GM19351 (cell line): ENCODE results near the gene NQO2.

ENCODE experiments used
- ATAC-seq: cut with Tn5 transposase; IDR thresholded peaks from one replicate; pipeline ENCODE4 v1.9.1; 2021; ENCODE audit warnings: mild to moderate bottlenecking, moderate library complexity; ENCODE audit not compliant: unreplicated experiment

NQO2 gene, protein sequence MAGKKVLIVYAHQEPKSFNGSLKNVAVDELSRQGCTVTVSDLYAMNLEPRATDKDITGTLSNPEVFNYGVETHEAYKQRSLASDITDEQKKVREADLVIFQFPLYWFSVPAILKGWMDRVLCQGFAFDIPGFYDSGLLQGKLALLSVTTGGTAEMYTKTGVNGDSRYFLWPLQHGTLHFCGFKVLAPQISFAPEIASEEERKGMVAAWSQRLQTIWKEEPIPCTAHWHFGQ

DNA sequence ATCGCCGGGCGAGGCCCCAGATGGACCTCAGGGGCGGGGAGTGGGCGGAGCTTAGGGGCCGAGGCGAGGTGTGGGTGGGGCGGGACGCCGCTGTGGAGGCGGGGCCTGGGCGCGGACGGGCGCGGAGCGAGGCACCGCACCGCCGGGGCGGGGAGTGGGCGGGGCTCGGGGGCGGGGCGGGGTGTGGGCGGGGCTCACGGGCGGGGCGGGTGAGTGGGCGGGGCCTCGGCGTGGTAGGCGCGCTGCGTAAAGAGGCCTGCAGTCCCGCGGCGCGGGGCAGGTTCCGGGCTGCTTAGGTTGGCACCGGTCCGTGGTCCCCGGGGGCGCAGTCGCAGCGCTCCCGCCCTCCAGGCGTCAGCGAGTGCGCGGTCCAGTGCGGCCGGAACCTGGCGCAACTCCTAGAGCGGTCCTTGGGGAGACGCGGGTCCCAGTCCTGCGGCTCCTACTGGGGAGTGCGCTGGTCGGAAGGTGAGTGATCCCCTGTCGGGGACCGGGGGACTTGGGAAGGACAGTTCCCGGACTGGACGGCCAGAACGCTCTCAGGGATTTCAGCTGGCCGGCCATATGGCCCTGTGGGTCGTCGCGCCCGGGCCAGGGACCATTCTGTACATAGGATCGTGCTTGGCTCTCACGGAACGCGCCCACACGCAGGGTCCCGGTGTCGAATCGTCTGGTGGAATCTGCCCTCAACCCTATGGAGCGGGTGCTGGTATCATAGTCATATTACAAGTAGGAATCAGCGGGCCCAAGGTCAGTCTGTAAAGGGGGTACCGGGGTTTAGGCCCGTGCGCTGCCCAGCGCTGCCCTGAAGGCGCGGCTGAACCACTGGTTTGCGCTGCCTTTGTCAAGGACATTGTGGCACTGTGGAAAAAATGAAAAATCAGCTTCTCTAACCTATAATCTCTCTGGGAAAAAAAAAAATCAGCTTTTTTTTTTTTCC lies at the start of gene NQO2:
Gene NQO2, plus strand, starts transcription at position 277 of the 940 bp plus-strand sequence. CDS start 6,659 bp downstream, outside the sequence.
- ATAC-seq, result peak; percentile 63

DNA sequence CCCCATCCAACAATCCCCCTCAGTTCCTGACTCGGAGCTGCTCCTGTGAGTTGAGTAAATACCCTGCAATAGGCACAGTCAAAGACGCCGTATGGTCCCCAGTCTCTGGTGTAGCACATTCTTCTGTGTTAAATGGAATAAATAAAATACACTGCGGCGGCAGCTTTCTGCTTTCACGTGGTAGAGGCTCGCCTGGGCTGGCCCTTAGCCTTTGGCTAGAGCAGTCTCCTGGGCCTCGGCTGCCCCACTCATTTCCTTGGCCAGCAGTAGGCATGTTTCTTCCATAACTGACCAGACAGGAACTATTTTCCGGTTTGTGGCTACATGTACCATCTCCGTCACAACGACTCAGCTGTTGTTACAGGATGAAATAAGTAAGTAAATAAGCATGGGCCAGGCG lies 49.0 kb upstream of the NQO2 start:
- no peak for ATAC-seq

DNA sequence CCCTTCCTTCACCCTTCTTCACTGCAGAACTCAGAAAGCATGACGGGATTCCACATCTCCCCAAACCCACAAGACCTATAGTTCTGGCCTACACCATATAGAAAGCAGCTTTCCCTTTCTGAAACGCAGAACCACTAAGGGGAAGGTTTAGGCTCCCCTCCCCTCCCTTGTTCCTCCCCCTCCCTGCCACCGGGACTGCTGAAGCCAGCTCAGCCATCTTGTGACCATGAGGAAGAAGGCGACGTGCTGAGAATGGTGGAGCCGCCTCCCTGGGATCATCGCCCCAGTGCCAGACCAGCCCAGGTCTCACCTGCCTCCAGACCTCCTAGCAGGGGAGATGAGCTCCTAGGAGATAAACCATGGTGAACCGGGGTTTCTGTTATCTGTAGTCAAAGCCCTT lies 48.0 kb upstream of the NQO2 start:
- no peak for ATAC-seq

DNA sequence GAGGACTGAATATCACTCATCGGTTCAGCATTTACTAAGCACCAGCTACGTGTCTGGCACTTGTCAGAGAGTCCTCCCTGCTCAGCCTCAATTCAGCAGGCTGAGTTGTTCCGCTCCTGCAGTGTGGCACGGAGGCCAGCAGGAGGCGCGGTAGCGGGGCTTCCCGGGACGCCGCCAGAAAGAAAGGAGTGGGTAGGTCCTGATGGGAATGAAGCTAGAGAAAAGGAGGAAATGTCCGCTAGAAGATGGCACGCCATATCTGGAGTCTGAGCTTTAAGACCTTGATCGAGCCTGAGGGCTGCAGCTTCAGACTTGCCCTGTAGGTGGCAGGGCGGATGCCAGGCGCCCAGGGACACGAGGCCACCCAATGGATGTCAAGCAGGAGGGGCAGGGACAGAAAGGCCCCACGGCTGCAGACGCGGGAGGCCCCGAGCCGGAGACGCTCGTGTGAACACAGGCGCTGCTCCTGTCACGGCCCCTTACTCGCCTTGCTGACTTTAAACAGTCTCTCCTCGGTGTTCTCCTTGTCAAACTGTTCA lies 47.1 kb upstream of the NQO2 start:
- ATAC-seq, result no peak

GRCh38 chr6:2953098-2953497 lies 46.6 kb upstream of the NQO2 start:
- no peak for ATAC-seq

GRCh38 chr6:2956930-2957685 lies 42.6 kb upstream of the NQO2 start:
- no peak for ATAC-seq

DNA sequence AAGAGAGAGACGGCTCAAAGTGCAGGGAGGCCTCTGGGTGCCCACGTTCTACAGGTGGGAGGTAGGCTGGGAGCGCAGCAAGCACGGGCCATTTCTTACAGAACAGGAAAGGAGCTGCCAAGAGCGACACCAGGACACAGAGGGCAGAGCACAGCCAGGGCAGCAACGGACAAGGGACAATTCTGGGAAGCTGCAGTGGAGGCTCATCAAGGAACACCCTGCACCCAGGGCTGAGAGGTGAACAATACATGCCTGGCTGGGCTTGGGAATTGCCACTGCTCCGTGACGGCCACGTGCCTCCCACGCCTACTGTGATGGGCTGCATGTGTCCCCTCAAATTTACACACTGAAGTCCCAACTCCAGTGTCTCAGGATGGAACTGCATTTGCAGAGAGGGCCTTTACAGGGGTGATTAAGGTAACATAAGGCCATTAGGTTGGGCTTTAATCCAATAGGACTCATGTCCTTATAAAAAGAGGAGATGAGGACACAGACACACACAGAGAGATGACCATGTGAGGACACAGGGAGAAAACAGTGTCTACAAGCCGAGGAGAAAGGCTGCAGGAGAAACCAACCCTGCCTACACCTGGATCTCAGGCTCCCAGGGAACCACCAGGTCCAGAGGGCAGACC lies 41.9 kb upstream of the NQO2 start:
- ATAC-seq, result no peak

DNA sequence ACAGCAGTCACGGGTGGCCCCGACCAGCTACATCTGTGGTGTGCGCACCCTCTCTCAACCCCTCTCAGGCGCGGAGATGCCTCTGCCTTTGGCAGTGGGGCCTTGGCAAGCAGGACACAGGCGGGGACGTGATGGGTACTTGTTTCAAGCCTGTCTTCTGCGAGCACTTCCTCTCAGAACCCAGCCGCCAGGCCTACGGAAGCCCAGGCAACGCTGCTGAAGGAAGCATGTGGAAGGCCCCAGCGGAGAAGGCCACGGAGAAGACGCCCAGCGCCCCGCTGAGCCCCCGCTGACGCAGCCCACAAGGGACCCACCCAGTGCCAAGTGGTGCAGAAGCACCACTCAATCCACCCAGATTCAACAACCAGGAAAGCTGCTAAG lies 41.4 kb upstream of the NQO2 start:
- ATAC-seq, result no peak

- no peak for ATAC-seq
These were observed 40.9 kb upstream of the NQO2 start for GRCh38 chr6:2958776-2959175.

DNA sequence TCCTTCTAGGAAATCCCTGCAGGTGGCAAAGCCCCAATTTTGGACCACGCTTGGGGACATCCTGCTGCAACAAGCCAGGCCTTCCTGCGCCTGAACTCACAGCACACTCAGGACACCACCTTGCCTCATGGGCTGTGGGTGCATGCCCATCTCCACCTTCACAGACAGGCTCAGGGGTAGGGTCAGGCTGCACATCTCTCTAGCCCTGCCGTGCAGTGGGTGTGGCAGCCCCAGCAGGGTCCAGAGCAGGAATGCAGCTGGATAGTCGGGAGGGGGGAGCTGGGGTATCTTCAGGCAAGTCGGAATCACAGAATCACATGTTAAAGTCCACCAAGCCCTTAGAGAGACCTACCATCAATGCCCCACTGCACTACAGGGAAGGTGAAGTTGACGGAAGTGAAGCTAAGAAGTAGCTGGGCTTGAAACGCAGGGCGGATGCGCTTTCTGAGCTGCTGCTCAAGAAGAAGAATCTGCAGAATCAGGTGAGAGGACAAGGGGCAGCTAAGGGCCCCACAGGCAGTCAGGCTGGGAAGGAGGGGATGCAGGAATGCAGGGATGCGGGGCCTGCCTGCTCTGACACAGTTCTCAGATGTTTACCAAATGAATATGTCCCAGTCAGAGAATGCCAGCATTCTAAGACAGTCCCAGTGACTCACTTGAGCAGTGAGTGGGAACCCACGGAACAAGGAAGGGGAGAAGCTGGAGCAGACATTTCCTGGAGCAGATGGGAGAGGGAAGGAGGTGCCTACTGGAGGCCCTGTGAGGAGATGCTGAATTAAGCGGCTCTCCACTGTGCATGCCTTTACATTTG lies 39.6 kb upstream of the NQO2 start:
- ATAC-seq, result no peak

DNA sequence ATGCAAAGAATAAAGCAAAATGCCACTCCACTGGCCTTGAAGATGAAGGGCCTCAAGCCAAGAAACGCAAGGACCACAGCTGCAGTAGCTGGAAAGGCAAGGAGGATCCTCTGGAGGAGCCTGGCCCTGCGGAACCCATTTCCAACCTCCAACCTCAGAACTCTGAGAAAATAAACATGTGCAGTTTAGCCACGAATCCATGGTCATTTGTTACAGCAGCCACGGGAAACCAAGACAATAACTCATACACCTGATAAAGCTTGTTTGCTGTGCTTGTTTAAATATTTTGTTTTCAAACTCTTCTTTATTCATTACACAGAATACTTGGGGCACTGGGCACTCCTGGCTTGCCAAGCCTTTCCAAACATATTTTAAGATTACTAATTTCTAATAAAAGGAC lies 38.8 kb upstream of the NQO2 start:
- no peak for ATAC-seq

GRCh38 chr6:2961506-2961905 lies 38.2 kb upstream of the NQO2 start:
- ATAC-seq, result no peak

- no peak for ATAC-seq
These were observed 37.7 kb upstream of the NQO2 start for GRCh38 chr6:2962004-2962403.

DNA sequence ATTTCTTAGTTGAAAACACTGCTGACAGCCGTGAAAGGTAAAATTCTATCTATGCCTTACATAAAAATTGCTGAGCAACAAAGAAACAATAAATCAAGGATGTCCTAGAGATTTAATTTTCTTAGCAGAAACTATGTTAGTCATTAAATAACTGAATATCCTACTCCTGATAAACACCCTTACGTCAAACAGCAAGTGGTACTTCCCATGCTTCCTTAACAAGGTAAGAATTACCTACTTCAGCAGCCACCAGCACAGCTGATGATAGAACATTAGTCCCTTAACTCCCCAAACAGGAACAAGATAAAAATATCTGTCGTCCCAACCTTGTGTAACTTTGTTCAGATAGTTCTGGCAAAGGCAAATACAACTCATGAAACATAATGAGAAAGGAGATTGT lies 37.1 kb upstream of the NQO2 start:
- no peak for ATAC-seq

DNA sequence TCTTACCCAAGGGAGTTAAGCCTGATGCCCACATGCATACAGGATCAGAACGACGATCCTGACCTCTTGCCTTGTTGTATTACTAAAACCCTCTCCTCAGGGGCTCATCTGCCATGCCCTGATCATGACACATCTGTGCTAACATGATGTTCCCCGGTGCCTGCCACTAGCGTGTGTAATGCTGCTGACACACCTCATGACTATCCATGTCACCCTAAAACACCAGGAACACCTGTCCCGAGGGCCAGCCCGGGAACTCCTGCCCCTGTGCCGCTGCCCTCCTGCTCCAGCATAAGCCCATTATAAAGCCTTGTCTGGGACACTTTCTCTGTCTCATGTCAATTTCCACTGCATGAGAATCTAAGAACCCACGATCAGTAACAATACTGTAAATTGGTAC lies 35.9 kb upstream of the NQO2 start:
- no peak for ATAC-seq

- no peak for ATAC-seq
These were observed 34.7 kb upstream of the NQO2 start for GRCh38 chr6:2964793-2965505.

- ATAC-seq, result no peak
These were observed 33.3 kb upstream of the NQO2 start for GRCh38 chr6:2966347-2966746.

DNA sequence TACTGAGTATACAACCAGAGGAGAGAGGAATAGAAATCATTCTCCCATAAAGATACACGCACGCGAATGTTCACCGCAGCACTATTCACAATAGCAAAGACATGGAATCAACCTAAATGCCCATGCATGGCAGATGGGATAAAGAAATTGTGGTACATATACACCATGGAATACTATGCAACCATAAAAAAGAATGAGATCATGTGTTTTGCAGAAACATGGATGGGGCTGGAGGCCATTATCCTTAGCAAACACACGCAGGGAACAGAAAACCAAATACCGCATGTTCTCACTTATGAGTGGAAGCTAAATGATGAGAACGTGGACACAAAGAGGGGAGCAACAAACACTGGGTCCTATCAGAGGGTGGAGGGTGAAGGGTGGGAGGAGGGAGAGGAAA lies 31.8 kb upstream of the NQO2 start:
- ATAC-seq, result no peak

GRCh38 chr6:2968600-2969135 lies 31.0 kb upstream of the NQO2 start:
- no peak for ATAC-seq
